ENCODE data around the gene ISG20.
"Not testable (repeated sequence)": the region's sequence is repeated elsewhere in the genome, so short reads cannot be mapped to it uniquely, and the experiment has no call there.

ISG20 gene

DNA sequence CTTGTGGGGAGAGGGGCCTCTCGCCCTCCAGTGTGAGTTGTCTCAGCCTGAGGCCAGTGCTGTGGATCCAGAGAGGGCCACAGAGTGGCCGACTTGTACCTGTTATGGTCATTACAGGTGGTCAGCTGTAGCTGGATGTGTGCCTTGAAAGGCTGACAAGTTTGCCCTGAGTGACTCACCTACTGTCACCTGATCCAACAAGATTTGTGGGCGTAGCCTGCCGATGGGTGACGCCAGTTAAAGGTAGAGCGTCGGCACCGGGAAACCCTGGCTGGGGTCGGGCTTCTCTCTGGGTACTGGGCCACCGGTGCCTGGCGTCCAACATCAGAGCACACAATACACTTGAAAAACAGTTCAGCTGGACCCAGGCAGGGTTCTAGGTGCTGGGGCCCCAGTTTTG is 2.8 kb upstream of the ISG20 start:
- peak in 1 of 2 donors; percentile 49 for DNase-seq (ENCODE audit: low read depth in 1 of 2, low spot score in 1 of 2)

GRCh38 chr15:88636654-88637053 is 2.2 kb upstream of the ISG20 start:
- no peak for DNase-seq (ENCODE audit: low read depth in 1 of 2, low spot score in 1 of 2)

DNA sequence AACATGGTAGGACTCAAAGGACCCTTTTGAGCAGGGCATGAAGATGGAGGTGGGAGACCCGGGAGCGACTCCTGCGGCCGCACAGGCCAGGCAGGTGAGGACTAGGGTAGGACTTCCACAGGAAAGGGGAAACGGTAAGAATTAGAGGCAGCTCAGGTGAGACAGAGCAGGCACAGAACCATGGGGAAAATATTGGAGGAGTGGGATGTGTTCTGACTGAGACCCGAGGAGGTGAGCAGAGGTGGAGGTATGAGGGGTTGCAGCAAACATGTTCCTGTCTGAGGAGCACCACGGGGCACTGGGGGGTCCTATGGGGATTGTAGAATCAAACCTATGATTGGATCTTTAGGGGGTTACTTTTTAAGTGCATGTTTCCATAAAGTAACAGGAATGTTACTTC is 1.4 kb upstream of the ISG20 start:
- no peak for DNase-seq (ENCODE audit: low read depth in 1 of 2, low spot score in 1 of 2)

- no peak for DNase-seq (ENCODE audit: low read depth in 1 of 2, low spot score in 1 of 2)
Observed at GRCh38 chr15:88637841-88638625, 783 bp upstream of the ISG20 start.

- DNase-seq (ENCODE audit: low read depth in 1 of 2, low spot score in 1 of 2) = no peak
Observed at GRCh38 chr15:88641959-88642452, 3.2 kb downstream of the ISG20 start.

GRCh38 chr15:88642514-88642913 is 3.7 kb downstream of the ISG20 start:
- not testable (repeated sequence) for DNase-seq (ENCODE audit: low read depth in 1 of 2, low spot score in 1 of 2)

DNA sequence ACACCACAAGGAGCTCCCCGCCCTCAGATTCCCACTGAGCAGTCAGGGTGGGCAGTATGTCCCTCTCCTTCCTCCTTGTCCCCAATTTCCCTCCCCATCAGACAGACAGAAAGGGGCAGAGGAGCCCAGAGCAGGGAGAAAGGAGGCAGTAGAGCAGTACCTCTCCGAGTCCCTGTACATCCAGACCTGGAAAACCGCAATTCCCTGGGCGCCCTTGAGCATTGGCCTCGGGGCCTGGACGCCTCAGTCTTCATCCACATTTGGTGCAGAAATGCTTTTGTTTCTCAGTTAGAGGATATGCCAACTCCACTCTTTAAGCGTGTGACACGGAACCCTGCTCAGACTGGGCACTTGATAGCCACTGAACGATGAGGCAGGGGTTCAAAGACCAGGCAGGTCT is 5.9 kb downstream of the ISG20 start:
- no peak for DNase-seq (ENCODE audit: low read depth in 1 of 2, low spot score in 1 of 2)

DNA sequence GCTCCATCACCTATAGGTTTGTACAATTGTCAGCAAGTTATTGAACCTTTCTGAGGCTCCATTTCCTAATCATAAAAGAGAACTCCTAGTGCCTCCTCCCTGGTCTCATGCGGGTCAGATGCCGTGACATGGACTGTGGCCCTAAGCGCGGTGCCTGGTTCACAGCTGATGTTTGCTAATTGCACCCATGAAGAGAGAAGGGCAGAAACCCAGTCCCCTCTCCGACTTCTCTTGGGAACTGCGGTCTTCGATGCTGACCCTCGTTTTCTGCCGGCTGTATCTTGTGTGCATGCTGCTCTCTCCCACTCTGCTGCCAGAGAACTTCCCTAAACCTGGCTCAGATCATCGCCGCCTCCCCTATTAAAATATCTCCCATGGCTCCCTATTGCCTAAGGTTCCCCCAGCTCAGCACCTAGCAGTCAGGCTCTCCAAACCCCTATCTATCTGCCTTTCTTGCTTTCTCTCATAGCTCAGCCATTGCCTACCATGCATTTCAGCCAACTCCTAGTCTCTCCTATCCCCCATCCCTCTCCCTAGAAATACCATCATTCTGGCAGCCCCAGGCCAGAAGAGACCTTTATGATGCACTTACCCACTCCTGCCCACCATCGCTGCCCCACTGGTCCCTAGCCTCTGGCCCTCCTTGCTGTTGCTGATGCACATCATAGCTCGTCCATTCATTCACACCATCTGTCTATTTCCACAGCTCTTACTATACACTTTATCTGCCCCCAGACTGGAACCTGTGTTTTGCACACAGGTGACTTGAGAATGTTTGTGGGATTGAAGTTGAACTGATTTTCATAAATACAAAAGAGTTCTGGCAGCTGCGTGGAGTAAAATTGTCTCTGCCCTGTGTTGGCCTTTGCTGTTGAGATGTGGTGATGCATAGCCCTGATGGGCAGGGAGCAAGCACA is 6.6 kb downstream of the ISG20 start:
- DNase-seq (ENCODE audit: low read depth in 1 of 2, low spot score in 1 of 2) = no peak

DNA sequence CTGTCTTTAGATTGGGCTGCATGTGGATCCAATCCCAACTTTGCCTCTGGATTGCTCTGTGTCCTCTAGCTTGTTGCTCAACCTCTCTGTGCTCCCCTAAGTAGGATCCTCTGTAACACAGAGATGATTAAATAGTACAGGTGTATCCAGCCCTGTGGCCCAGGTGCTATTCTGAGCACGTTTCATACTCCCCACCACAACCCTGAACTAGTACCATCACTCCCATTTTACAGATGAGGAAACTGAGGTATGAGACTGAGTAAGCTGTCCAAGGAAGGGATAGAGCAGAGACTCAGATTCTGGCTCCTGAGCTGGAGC is 7.2 kb downstream of the ISG20 start:
- no peak for DNase-seq (ENCODE audit: low read depth in 1 of 2, low spot score in 1 of 2)

- no peak for DNase-seq (ENCODE audit: low read depth in 1 of 2, low spot score in 1 of 2)
Observed at GRCh38 chr15:88646951-88647350, 8.1 kb downstream of the ISG20 start.

DNA sequence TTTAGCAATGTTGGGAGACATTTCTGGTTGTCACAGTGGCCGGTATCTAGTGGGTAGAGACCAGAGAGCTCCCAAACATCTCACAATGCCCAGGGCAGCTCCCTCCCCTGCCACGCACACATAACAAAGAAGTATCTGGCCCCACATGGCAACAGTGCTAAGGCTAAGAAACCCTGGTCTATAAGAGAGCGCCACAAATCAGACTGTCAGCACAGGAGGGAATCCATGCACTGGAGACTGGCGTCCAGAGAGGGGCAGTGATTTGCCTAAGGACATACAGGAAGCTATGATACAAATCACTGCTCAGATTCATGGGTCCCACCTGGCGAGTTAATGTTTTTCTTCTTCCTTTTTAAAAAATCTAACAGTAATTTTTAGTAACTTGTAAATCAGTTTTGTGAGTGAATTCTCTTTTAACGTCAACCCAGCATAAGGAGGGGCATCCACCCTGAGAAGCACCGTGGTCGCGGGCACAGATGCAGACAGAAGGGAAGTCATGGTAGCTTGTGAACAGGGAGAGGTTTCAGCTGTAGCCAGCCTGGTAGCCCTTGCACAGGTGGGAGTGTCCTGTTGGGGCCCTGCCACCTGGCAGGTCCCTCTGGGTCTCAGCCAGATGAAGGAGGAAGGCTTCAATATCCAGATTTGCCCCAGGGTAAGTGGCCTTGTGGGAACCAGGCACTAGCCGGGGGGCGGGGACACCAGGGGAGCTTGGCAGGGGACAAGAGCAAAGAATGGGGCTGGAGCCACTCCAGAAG is 8.7 kb downstream of the ISG20 start:
- no peak for DNase-seq (ENCODE audit: low read depth in 1 of 2, low spot score in 1 of 2)

DNA sequence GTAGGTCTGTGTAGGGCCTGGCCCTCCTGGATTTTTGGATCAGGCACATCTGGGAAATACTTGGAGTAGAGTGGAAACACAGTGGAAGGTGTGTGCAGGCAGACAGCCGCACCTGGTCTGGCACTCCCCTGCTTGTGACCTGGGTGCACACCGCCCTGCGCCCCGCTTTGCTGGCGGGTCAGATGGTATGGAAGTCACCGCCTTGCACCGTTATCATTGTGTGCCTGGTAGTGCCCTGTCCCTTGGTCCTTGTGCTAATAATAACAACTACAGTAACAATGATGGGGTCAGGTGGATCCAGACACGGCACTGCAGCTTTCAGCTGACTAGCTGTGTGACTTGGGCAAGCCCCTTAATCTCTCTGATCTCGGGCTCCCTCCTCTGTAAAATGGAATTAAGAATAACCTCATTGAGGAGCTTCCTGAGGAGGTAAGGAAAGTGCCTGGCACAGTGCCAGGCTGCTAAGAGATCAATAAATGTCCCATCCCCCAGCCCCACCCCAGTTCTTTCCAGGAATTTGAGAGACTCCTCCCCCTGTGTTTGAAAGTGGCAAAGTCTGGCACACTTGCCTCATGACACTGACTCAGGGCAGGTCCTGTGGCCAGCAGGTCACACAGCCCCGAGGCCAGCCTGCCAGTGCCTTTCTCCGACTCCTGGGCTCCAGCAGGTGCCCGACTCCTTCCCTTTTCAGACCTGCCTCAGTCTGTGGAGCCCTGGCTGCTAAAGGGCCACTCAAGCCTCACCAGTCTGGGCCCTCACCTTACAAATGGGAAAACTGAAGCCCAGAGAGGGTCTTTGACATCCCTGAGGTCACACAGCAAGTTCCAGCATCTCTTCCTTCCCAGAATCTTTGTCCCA is 9.8 kb downstream of the ISG20 start:
- DNase-seq (ENCODE audit: low read depth in 1 of 2, low spot score in 1 of 2) = no peak

DNA sequence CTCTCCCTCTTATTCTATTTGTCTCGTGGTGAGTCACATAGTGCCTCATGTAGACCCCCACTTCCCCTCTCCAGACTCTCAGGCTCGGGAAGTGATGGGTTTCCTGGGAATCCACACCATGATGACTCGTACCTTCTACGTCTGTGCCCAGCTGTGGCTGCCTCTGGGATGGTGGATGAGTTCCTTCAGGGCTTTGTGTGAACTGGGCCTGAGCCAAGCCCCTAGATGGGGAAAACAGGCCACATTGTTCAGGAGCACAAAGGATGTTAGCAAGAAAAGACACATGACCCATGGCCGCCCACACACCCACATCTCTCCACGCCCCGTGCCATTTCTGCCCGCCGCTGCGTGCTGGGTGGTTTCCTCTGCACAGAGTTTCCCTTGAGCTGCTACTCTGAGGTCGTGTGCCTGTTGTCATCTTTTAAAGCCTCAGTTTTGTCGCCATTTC is 10.5 kb downstream of the ISG20 start:
- peak; percentile 40 to 65 for DNase-seq (ENCODE audit: low read depth in 1 of 2, low spot score in 1 of 2)

DNA sequence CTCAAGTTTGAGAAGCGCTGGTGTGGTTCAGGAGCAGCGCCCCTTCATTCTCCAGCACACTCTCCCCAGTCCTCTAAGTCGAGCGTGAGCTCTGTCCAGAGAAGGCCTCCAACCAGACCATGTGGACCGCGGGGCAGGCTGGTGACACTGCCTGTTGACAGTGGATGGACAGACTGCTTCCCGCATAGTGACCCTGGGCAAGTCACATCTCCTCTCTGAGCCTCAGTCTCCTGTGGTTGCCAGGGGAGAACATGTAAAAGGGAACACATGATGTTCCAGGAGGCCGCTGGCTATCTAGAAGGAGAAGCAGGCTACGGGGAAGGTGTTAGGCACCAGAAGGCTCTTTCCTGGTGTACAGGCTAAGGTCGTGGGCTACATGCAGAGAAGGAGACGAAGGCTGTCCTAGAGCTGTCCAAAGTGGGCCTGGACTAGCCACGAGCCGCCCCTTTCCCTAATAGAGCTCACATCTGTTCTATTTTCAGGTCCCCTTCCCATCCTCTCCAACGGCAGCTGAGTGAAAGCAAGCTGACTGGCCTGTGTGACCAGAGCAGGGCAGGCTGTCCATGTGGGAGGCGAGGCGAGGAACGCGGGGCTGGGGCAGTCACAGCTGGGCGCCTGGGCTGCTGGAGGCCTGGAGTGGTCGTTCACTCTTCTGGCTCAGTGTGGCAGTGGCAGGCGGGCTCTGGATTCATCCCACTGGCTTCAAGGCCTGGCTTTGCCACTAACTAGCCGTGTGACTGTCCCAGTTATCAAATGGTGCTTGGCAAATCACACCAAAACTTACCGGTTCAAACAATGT is 11.1 kb downstream of the ISG20 start:
- no peak for DNase-seq (ENCODE audit: low read depth in 1 of 2, low spot score in 1 of 2)

GRCh38 chr15:88650556-88650955 is 11.7 kb downstream of the ISG20 start:
- DNase-seq (ENCODE audit: low read depth in 1 of 2, low spot score in 1 of 2) = no peak

DNA sequence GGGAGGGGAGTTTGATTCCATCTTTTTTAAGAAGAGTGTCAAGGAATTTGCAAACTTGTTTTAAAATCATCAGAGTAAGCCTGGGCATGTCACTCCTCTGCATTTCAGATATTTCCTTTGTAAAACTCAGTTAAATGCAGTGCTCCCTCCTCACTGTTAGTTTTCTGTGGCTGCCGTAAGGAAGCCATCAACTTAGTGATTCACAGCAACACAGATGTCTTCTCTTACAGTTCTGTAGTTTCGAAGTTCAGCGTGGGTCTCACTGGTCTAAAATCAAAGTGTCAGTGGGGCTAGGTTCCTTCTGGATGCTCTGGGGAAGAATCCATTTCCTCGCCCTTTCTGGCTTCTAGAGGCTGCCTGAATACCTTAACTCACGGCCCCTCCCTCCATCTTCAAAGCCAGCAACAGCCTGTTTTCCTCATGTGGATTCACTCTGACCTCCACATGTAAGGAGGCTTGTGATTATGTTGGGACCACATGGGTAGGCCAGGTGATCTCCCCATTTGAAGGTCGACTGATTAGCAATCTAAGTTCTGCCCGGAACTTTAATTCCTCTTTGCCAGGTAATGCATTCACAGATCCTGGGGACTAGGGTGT is 12.4 kb downstream of the ISG20 start:
- no peak for DNase-seq (ENCODE audit: low read depth in 1 of 2, low spot score in 1 of 2)

- no peak for DNase-seq (ENCODE audit: low read depth in 1 of 2, low spot score in 1 of 2)
Observed at GRCh38 chr15:88651971-88652370, 13.2 kb downstream of the ISG20 start.

- no peak for DNase-seq (ENCODE audit: low read depth in 1 of 2, low spot score in 1 of 2)
Observed at GRCh38 chr15:88652456-88653199, 13.8 kb downstream of the ISG20 start.
